Endometrium (tissue), 2 donors: ENCODE data around the gene KIF17.

ENCODE experiments used
- FAIRE-seq: peaks from 2 replicates; lab custom pipeline; 2012; peaks lifted over from hg19 to GRCh38; lab: Jason Lieb, UNC
- donor health status: control.
- donor health status: control.

KIF17 gene

GRCh38 chr1:20625176-20626097 is 92.4 kb downstream of the KIF17 start:
- FAIRE-seq: no peak

GRCh38 chr1:20624709-20625108 is 93.1 kb downstream of the KIF17 start:
- FAIRE-seq: no peak

- no peak for FAIRE-seq
These were observed 96.8 kb downstream of the KIF17 start for GRCh38 chr1:20621012-20621411.

GRCh38 chr1:20619999-20620398 is 97.8 kb downstream of the KIF17 start:
- no peak for FAIRE-seq

- no peak for FAIRE-seq
These were observed 99.3 kb downstream of the KIF17 start for GRCh38 chr1:20618550-20618949.

GRCh38 chr1:20616847-20617487 is 100.8 kb downstream of the KIF17 start:
- FAIRE-seq: no peak

GRCh38 chr1:20615946-20616846 is 101.6 kb downstream of the KIF17 start:
- no peak for FAIRE-seq

GRCh38 chr1:20614131-20614579 is 103.7 kb downstream of the KIF17 start:
- FAIRE-seq: no peak
